Gastrocnemius medialis (tissue), 4 donors: ENCODE results near the gene COL4A6.

Experiments used
- POLR2A ChIP-seq, 2 donors: fragments of 450-650 bp; IDR thresholded peaks; one replicate each; pipeline ENCODE4 v1.6.1; 2017; ENCODE audit warnings: antibody characterized with exemption in 2 of 2, mild to moderate bottlenecking in 2 of 2, moderate library complexity in 2 of 2
- TF ChIP-seq, protein P1 (sequence below), 5 experiments: fragments of 450-650 bp in 3 of 5; fragments of 200-600 bp in 2 of 5; sonication (generic) in 2 of 5; IDR thresholded peaks in 4 of 5; conservative IDR thresholded peaks in 1 of 5; 1 replicate in 4 of 5; 2 replicates in 1 of 5; pipeline ENCODE4 v1.5.1; 2016 to 2019; ENCODE audit warnings: antibody characterized with exemption in 5 of 5, mild to moderate bottlenecking in 3 of 5, moderate library complexity in 3 of 5

DNA sequence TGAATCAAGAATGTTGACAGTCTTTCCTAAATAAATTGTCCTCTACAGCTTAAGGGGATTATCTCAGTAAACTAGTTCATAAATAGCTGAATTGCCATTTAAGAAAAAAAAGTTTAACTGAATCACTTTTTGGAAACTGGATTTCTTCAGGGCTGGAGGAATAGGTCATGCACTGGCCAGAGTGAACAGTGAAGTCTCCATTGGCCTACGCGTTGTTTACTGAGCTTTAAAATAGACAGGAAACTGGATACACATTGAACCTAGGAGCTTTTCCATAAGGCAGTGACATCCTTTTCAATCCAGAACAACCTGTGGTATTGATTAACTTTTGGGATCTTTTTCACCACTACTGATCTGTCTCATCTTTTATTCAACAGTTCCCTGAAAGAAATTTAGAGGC lies 58.0 kb downstream of the COL4A6 start:
- TF ChIP-seq, protein P1, sequence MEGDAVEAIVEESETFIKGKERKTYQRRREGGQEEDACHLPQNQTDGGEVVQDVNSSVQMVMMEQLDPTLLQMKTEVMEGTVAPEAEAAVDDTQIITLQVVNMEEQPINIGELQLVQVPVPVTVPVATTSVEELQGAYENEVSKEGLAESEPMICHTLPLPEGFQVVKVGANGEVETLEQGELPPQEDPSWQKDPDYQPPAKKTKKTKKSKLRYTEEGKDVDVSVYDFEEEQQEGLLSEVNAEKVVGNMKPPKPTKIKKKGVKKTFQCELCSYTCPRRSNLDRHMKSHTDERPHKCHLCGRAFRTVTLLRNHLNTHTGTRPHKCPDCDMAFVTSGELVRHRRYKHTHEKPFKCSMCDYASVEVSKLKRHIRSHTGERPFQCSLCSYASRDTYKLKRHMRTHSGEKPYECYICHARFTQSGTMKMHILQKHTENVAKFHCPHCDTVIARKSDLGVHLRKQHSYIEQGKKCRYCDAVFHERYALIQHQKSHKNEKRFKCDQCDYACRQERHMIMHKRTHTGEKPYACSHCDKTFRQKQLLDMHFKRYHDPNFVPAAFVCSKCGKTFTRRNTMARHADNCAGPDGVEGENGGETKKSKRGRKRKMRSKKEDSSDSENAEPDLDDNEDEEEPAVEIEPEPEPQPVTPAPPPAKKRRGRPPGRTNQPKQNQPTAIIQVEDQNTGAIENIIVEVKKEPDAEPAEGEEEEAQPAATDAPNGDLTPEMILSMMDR (IDR thresholded peaks at IDR 0.05 in 4 of 5, conservative IDR thresholded peaks at IDR 0.05 in 1 of 5), result no peak
- TF ChIP-seq POLR2A (IDR thresholded peaks at IDR 0.05), result no peak
